ENCODE results near the gene USP16.
A peak's percentile ranks its signal among the peaks of the same experiment; 100 is the strongest.
"Not testable (repeated sequence)": the region's sequence is repeated elsewhere in the genome, so short reads cannot be mapped to it uniquely, and the experiment has no call there.

The USP16 gene
- total RNA-seq = 137 to 213 (median 166) reads per million in 3 experiments

- DNase-seq = peak; percentile 95
Measured at GRCh38 chr21:29024474-29025327, at the start of gene USP16. Gene USP16 (plus strand): TSS chr21:29024668. CDS start chr21:29027914, 3,246 bp downstream.

- no peak for DNase-seq
Measured at GRCh38 chr21:28975397-28975796, 49.1 kb upstream of the USP16 start.

GRCh38 chr21:28979092-28979491, 45.4 kb upstream of the USP16 start:
- DNase-seq = no peak

- DNase-seq = no peak
Measured at GRCh38 chr21:28982637-28983036, 41.8 kb upstream of the USP16 start.

GRCh38 chr21:28986677-28987076, 37.8 kb upstream of the USP16 start:
- no peak for DNase-seq

- not testable (repeated sequence) for DNase-seq
Measured at GRCh38 chr21:28988146-28988545, 36.3 kb upstream of the USP16 start.

GRCh38 chr21:28991861-28992525, 32.5 kb upstream of the USP16 start:
- DNase-seq = no peak

GRCh38 chr21:28992526-28993292, 31.8 kb upstream of the USP16 start, which contains the start of gene LTN1:
Gene LTN1 (minus strand): TSS chr21:28992877. CDS start chr21:28992805, 72 bp downstream.
- DNase-seq = peak; percentile 99

GRCh38 chr21:28993293-28993629, 31.2 kb upstream of the USP16 start:
- DNase-seq = no peak

- peak; percentile 95 for DNase-seq
Measured at GRCh38 chr21:29002442-29003144, 21.9 kb upstream of the USP16 start.

- DNase-seq = no peak
Measured at GRCh38 chr21:29005696-29006095, 18.8 kb upstream of the USP16 start.

GRCh38 chr21:29007135-29007534, 17.3 kb upstream of the USP16 start:
- no peak for DNase-seq

- no peak for DNase-seq
Measured at GRCh38 chr21:29007810-29008209, 16.7 kb upstream of the USP16 start.

GRCh38 chr21:29008367-29008766, 16.1 kb upstream of the USP16 start:
- DNase-seq = no peak

- not testable (repeated sequence) for DNase-seq
Measured at GRCh38 chr21:29011236-29011635, 13.2 kb upstream of the USP16 start.

- DNase-seq = no peak
Measured at GRCh38 chr21:29017639-29018237, 6.7 kb upstream of the USP16 start.

- no peak for DNase-seq
Measured at GRCh38 chr21:29018540-29018939, 5.9 kb upstream of the USP16 start.

GRCh38 chr21:29022166-29022565, 2.3 kb upstream of the USP16 start:
- DNase-seq = no peak

GRCh38 chr21:29025328-29025713, 853 bp downstream of the USP16 start:
- no peak for DNase-seq

- DNase-seq = no peak
Measured at GRCh38 chr21:29029524-29029923, 5.1 kb downstream of the USP16 start.

GRCh38 chr21:29030909-29031308, 6.4 kb downstream of the USP16 start:
- DNase-seq = no peak

GRCh38 chr21:29033301-29033700, 8.8 kb downstream of the USP16 start:
- DNase-seq = no peak
